K562 (cell line): Measurements from ENCODE around the gene VDAC1. TPM values are rescaled to one million over a fixed set of nuclear protein-coding genes. Genes with fewer than 3 reads are reported as not detected.

Experiments used
- ATAC-seq: fragments of 200-7000 bp; cut with Tn5 transposase; 3 replicates; pipeline ENCODE4 v1.9.1; 2020; ENCODE audit warnings: moderate library complexity
- BruUV-seq: library from RNA; stranded (reverse); fragments of 400-500 nt; replicated peaks from 2 replicates; lab custom pipeline; 2021; lab: Mats Ljungman, UMichigan
- CTCF ChIA-PET: fragments of 300-600 bp; formaldehyde crosslinking; extraction: SDS; loops from one replicate; lab custom pipeline; 2021; ENCODE audit warnings: low intra/inter-chr PET ratio; lab: Yijun Ruan, JAX
- POLR2A ChIA-PET: fragments of 300-600, 350-650 bp; sonication (Branson Sonifier 250); formaldehyde crosslinking; extraction: SDS; loops from one replicate; lab custom pipeline; 2021; ENCODE audit warnings: antibody characterized with exemption, inconsistent platforms; lab: Yijun Ruan, JAX
- DNase-seq, 4 experiments: peaks; one replicate each; pipeline versions ENCODE4 v3.0.0 to v3.0.0-alpha.2; 2011 to 2018; ENCODE audit warnings: low spot score in 3 of 4, mixed read lengths in 3 of 4; ENCODE audit errors: extremely low read depth in 1 of 4
- FAIRE-seq: peaks from 2 replicates; lab custom pipeline; 2011; peaks lifted over from hg19 to GRCh38; lab: Jason Lieb, UNC
- H2AFZ ChIP-seq: 2 replicates; pipeline ENCODE4 v1.6.0; 2011; ENCODE audit warnings: low read depth, low read length, control low read depth, inconsistent platforms
- H3K27ac ChIP-seq: fragments of 200-600 bp; 3 replicates; pipeline ENCODE4 v1.8.0; 2011; ENCODE audit warnings: low read depth, mild to moderate bottlenecking, control low read depth, inconsistent platforms, low read length, moderate library complexity, mixed read lengths; ENCODE audit errors: extremely low read depth
- H3K27me3 ChIP-seq, 2 experiments: fragments of 300-600 bp in 1 of 2; 2 replicates in 1 of 2; 3 replicates in 1 of 2; pipeline versions ENCODE4 v1.6.0 to v1.8.0; 2011; ENCODE audit warnings: inconsistent platforms in 2 of 2, low read length in 2 of 2, mild to moderate bottlenecking in 1 of 2, mixed read lengths in 1 of 2, moderate library complexity in 1 of 2; ENCODE audit not compliant: control insufficient read depth in 2 of 2, insufficient read depth in 2 of 2
- H3K36me3 ChIP-seq: fragments of 300-600 bp; 3 replicates; pipeline ENCODE4 v1.8.0; 2011; ENCODE audit warnings: mild to moderate bottlenecking, low read length, inconsistent platforms; ENCODE audit not compliant: control insufficient read depth, insufficient read depth
- H3K4me1 ChIP-seq, 2 experiments: fragments of 200-600 bp in 1 of 2; replicated peaks in 1 of 2; 2 replicates in 1 of 2; 3 replicates in 1 of 2; pipeline versions ENCODE4 v1.5.1 to v1.8.0; 2011; ENCODE audit warnings: inconsistent platforms in 2 of 2, low read length in 2 of 2, mild to moderate bottlenecking in 1 of 2, mixed read lengths in 1 of 2, moderate library complexity in 1 of 2; ENCODE audit not compliant: control insufficient read depth in 2 of 2, insufficient read depth in 2 of 2
- H3K4me2 ChIP-seq: 2 replicates; pipeline ENCODE4 v1.6.1; 2011; ENCODE audit warnings: low read length, control low read depth, inconsistent platforms, mixed read lengths; ENCODE audit not compliant: insufficient read depth
- H3K4me3 ChIP-seq: fragments of 200-600 bp; sonication (generic), shearing (Covaris generic); 2 replicates; pipeline ENCODE4 v1.5.1; 2016; ENCODE audit warnings: control low read depth, inconsistent platforms
- H3K79me2 ChIP-seq: fragments of 200-600 bp; 3 replicates; pipeline ENCODE4 v1.8.0; 2011; ENCODE audit warnings: low read length, inconsistent platforms; ENCODE audit not compliant: control insufficient read depth, insufficient read depth
- H3K9ac ChIP-seq, 2 experiments: 2 replicates each; pipeline versions ENCODE4 v1.6.0 to v1.6.1; 2011; ENCODE audit warnings: low read depth in 2 of 2, low read length in 2 of 2, control low read depth in 1 of 2, inconsistent platforms in 1 of 2, mild to moderate bottlenecking in 1 of 2, mixed read lengths in 1 of 2; ENCODE audit not compliant: insufficient read depth in 1 of 2
- H3K9me1 ChIP-seq: one replicate; pipeline ENCODE4 v1.6.0; 2011; ENCODE audit warnings: inconsistent platforms, mild to moderate bottlenecking, low read length, moderate library complexity; ENCODE audit not compliant: control insufficient read depth, insufficient read depth
- H3K9me3 ChIP-seq: replicated peaks from 2 replicates; pipeline ENCODE4 v1.5.1; 2011; ENCODE audit warnings: low read depth, low read length, inconsistent platforms; ENCODE audit not compliant: control insufficient read depth, insufficient read depth
- H4K20me1 ChIP-seq: replicated peaks from 2 replicates; pipeline ENCODE4 v1.6.1; 2011; ENCODE audit warnings: low read length, inconsistent platforms, mixed read lengths; ENCODE audit not compliant: control insufficient read depth, insufficient read depth
- BACH1 ChIP-seq: fragments of 200-800 bp; sonication (Bioruptor generic); IDR thresholded peaks from 2 replicates; pipeline ENCODE4 v1.6.1; 2016; ENCODE audit warnings: missing genetic modification characterization, missing compliant biosample characterization
- BCL6 ChIP-seq: fragments of 250-450 bp; sonication (Bioruptor Pico); IDR thresholded peaks from 2 replicates; pipeline ENCODE4 v1.4.0; 2020
- WGBS: fragments of 100-300 bp; shearing (Covaris generic); methylation state at CpG from one replicate; pipeline ENCODE4 v1.1.6; 2016; ENCODE audit warnings: low coverage, mixed read lengths; ENCODE audit not compliant: insufficient coverage; ENCODE audit errors: missing lambda C conversion rate; 5-methylcytosine and 5-hydroxymethylcytosine counted together
- in situ Hi-C: fragments of 300-500 bp; cut with MboI; formaldehyde crosslinking; loops from 4 replicates; pipeline ENCODE4 v1.15.0; 2018; ENCODE audit warnings: inconsistent platforms, mixed read lengths
- intact Hi-C: fragments of 100-400 bp; cut with micrococcal nuclease; formaldehyde crosslinking; loops from 2 replicates; pipeline ENCODE4 v1.14.2; 2022
- polyA plus RNA-seq, 8 experiments: library from polyadenylated mRNA; depleted of rRNA in 4 of 8; stranded (reverse) in 5 of 8; unstranded in 3 of 8; fragments of >200 nt; fragmentation: Nextera tagmentation in 2 of 8; fragmentation: Illumina TruSeq in 1 of 8; extraction: Ambion mirVana in 2 of 8; extraction: Trizol in 1 of 8; gene quantifications; 2 replicates each; pipeline versions ENCODE4 v1.2.1 to v1.2.3, GENCODE V29; 2011 to 2014; ENCODE audit warnings: inconsistent platforms in 1 of 8, missing spikeins in 1 of 8
- total RNA-seq, 7 experiments: library from RNA; depleted of rRNA in 6 of 7; stranded (reverse); fragments of >200 nt in 6 of 7; fragmentation: Illumina TruSeq in 2 of 7; extraction: Trizol in 2 of 7; gene quantifications; 2 replicates each; pipeline versions ENCODE4 v1.2.1 to v1.2.3, GENCODE V29; 2011 to 2021; ENCODE audit warnings: low replicate concordance in 1 of 7
- TF ChIP-seq, protein P1 (sequence below): fragments of 250-450 bp; sonication (Bioruptor Pico); IDR thresholded peaks from 2 replicates; pipeline ENCODE4 v1.8.0; 2022; ENCODE audit warnings: inconsistent platforms

Gene VDAC1
- total and polyA plus RNA-seq, 9 of the 15 experiments (the other 6 are each of a cell fraction or from before 2014, with no cell fraction given) = 168 to 366 (median 293) TPM

DNA sequence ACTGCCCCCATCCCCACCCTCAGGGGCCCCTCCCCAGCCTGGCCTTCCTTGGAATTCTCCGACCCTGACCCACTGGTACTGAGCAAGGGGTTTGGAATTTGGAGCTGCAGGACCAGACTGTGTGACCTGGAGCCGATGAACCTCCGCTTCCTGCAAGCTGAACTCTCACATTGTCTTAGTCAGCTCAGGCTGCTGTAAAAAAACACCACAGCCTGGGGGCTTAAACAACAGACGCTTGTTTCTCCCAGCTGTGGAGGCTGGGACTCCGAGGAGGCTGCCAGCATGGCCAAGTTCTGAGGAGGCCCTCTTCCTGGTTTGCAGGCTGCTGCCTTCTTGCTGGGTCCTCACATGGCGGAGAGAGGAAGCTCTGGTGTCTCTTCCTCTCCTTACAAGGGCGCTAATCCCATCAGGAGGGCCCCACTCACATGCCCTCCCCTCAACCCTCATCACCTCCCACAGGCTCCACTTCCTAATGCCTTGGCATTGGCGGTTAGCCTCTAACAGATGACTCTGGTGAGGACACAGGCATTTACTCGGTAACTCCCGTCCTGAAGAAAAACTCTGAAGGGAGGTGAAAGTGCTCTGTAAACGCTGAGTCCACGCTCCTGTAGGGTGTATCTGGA lies 78.8 kb downstream of the VDAC1 start:
- intact Hi-C loops = no loop called here
- ChIA-PET POLR2A (interaction anchor here (0.6 kb wide), 1 partner anchor 24 kb away, joined by 5 read pairs; no protein-coding TSS in a partner anchor), CTCF (no interaction called here)
- Histone ChIP-seq H3K4me3 (no peak overlapping the region), H3K4me1 (peaks cover 23 to 27% of the 10 kb centered on the region in 2 experiments), H3K9me1 (no peaks in the 10 kb centered on the region), H4K20me1 (no peaks in the 10 kb centered on the region), H3K27me3 (no peaks in the 10 kb centered on the region), H3K27ac (no peak overlapping the region), H3K9me3 (no peaks in the 10 kb centered on the region), H3K36me3 (no peaks in the 10 kb centered on the region), H3K9ac (peak overlapping the region in 1 of 2 experiments; percentile 19; a peak in 1 of 4 replicates), H3K79me2 (no peaks in the 10 kb centered on the region), H3K4me2 (no peak overlapping the region), H2AFZ (peak overlapping the region; percentile 51; the same call in 1 of the 2 replicates)
- TF ChIP-seq, protein P1, sequence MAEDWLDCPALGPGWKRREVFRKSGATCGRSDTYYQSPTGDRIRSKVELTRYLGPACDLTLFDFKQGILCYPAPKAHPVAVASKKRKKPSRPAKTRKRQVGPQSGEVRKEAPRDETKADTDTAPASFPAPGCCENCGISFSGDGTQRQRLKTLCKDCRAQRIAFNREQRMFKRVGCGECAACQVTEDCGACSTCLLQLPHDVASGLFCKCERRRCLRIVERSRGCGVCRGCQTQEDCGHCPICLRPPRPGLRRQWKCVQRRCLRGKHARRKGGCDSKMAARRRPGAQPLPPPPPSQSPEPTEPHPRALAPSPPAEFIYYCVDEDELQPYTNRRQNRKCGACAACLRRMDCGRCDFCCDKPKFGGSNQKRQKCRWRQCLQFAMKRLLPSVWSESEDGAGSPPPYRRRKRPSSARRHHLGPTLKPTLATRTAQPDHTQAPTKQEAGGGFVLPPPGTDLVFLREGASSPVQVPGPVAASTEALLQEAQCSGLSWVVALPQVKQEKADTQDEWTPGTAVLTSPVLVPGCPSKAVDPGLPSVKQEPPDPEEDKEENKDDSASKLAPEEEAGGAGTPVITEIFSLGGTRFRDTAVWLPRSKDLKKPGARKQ (CRISPR knock-in tag) = no peak
- TF ChIP-seq BACH1 (tag) (no peak), BCL6 (no peak)
- in situ Hi-C loops = no loop called here
- 53% methylated on average over 11 of the region's 12 CpGs for WGBS
- ATAC-seq (no peak), FAIRE-seq (no peak), DNase-seq (no peak)
- no TSS peak for BruUV-seq
